A673 (cell line): Measurements from ENCODE around the gene SOX1. TPM values are rescaled to one million over a fixed set of nuclear protein-coding genes. Genes with fewer than 3 reads are reported as not detected.

Experiments
- BruUV-seq: library from RNA; stranded (reverse); fragments of 400-500 nt; replicated peaks from 2 replicates; lab custom pipeline; 2021; lab: Mats Ljungman, UMichigan
- CTCF ChIA-PET: fragments of 300-600 bp; sonication (Branson Sonifier 250); formaldehyde crosslinking; loops from one replicate; lab custom pipeline; 2022; ENCODE audit warnings: antibody characterized with exemption; lab: Charles Lee
- POLR2A ChIA-PET: fragments of 300-600 bp; sonication (Branson Sonifier 250); formaldehyde crosslinking; loops from one replicate; lab custom pipeline; 2022; ENCODE audit warnings: antibody characterized with exemption; ENCODE audit not compliant: low non-redundant PET; lab: Charles Lee
- DNase-seq: peaks from one replicate; pipeline ENCODE4 v3.0.0-alpha.2; 2015; ENCODE audit warnings: low spot score
- H3K27ac ChIP-seq: fragments of 200-600 bp; sonication (generic); 2 replicates; pipeline ENCODE4 v1.5.1; 2016; ENCODE audit warnings: mixed run types, low read depth, mild to moderate bottlenecking, mixed read lengths, antibody characterized with exemption, low read length; ENCODE audit not compliant: poor library complexity, severe bottlenecking
- H3K27me3 ChIP-seq: fragments of 200-600 bp; sonication (generic); replicated peaks from 2 replicates; pipeline ENCODE4 v1.6.1; 2017; ENCODE audit warnings: mixed run types, low read depth, mild to moderate bottlenecking, mixed read lengths, antibody characterized with exemption, low read length; ENCODE audit not compliant: insufficient read depth, poor library complexity
- H3K36me3 ChIP-seq: fragments of 200-600 bp; sonication (generic); 2 replicates; pipeline ENCODE4 v1.6.1; 2016; ENCODE audit warnings: mixed run types, mild to moderate bottlenecking, mixed read lengths, antibody characterized with exemption, low read length; ENCODE audit not compliant: insufficient read depth, poor library complexity, severe bottlenecking
- H3K4me1 ChIP-seq: fragments of 200-600 bp; sonication (generic); 2 replicates; pipeline ENCODE4 v1.6.1; 2017; ENCODE audit warnings: mixed run types, mild to moderate bottlenecking, mixed read lengths, antibody characterized with exemption, low read length; ENCODE audit not compliant: insufficient read depth, poor library complexity, severe bottlenecking
- H3K4me3 ChIP-seq: fragments of 200-600 bp; sonication (generic); 2 replicates; pipeline ENCODE4 v1.5.1; 2016; ENCODE audit warnings: low read depth, mixed run types, mild to moderate bottlenecking, mixed read lengths, low read length; ENCODE audit not compliant: poor library complexity, severe bottlenecking
- H3K9me3 ChIP-seq: fragments of 200-600 bp; sonication (generic); 2 replicates; pipeline ENCODE4 v1.6.1; 2016; ENCODE audit warnings: mixed run types, low read depth, mild to moderate bottlenecking, mixed read lengths, antibody characterized with exemption, low read length; ENCODE audit not compliant: poor library complexity, severe bottlenecking
- CTCF ChIP-seq: fragments of 300-800, 200-600 bp; sonication (generic); conservative IDR thresholded peaks from 2 replicates; pipeline ENCODE4 v1.5.1; 2017; ENCODE audit warnings: low read depth, mild to moderate bottlenecking, antibody characterized with exemption, low read length, moderate library complexity, mixed read lengths
- EZH2 ChIP-seq: fragments of 200-600 bp; sonication (generic); IDR thresholded peaks from 2 replicates; pipeline ENCODE4 v1.6.1; 2017; ENCODE audit warnings: borderline replicate concordance, low read depth, mild to moderate bottlenecking, mixed read lengths, antibody characterized with exemption, low read length; ENCODE audit not compliant: poor library complexity, severe bottlenecking
- intact Hi-C: fragments of 100-400 bp; cut with micrococcal nuclease; formaldehyde crosslinking; loops from one replicate; pipeline ENCODE4 v1.10.0; 2022; ENCODE audit not compliant: unreplicated experiment
- total RNA-seq: library from RNA; stranded (reverse); gene quantifications from 2 replicates; pipeline ENCODE4 v1.2.3, GENCODE V29; 2021

The SOX1 gene
- total RNA-seq, 1 experiment from 2014 or later = 56.6 TPM

- Histone ChIP-seq H3K36me3 (no peaks in the 10 kb centered on the region), H3K4me3 (no peak overlapping the region), H3K27me3 (peaks cover 10% of the 10 kb centered on the region), H3K27ac (peak overlapping the region; percentile 53), H3K9me3 (no peaks in the 10 kb centered on the region), H3K4me1 (peaks cover 68% of the 10 kb centered on the region)
- TF ChIP-seq CTCF (no peak), EZH2 (no peak)
- BruUV-seq = no TSS peak
- ChIA-PET POLR2A (no interaction called here), CTCF (interaction anchor here (1.1 kb wide), 1 partner anchor 342 kb away, joined by 6 read pairs; no protein-coding TSS in a partner anchor)
- intact Hi-C loops = loop anchor here (5.0 kb wide), 1 partner anchor 341 kb away; no protein-coding TSS in a partner anchor
- DNase-seq = peak; percentile 70
These were observed 34.5 kb downstream of the SOX1 start for GRCh38 chr13:112101360-112101930.

- Histone ChIP-seq H3K36me3 (no peaks in the 10 kb centered on the region), H3K4me3 (no peak overlapping the region), H3K27me3 (peaks cover 18% of the 10 kb centered on the region), H3K9me3 (no peaks in the 10 kb centered on the region), H3K27ac (peak overlapping the region; percentile 53), H3K4me1 (peaks cover 62% of the 10 kb centered on the region)
- no peak for TF ChIP-seq EZH2
- peak; percentile 66 for TF ChIP-seq CTCF
- intact Hi-C loops = loop anchor here (5.0 kb wide), 1 partner anchor 340 kb away; no protein-coding TSS in a partner anchor
- DNase-seq = peak; percentile 81
- POLR2A ChIA-PET = no interaction called here
- no TSS peak for BruUV-seq
- CTCF ChIA-PET = interaction anchor here (1.1 kb wide), 1 partner anchor 342 kb away, joined by 6 read pairs; no protein-coding TSS in a partner anchor
These were observed 35.3 kb downstream of the SOX1 start for GRCh38 chr13:112102243-112102642.

- no peak for DNase-seq
- no peaks in the 10 kb centered on the region for H3K36me3 ChIP-seq
- no peak overlapping the region for H3K27ac ChIP-seq
- peaks cover 23% of the 10 kb centered on the region for H3K27me3 ChIP-seq
- TF ChIP-seq CTCF = no peak
- TF ChIP-seq EZH2 = no peak
- H3K4me3 ChIP-seq = no peak overlapping the region
- ChIA-PET POLR2A (no interaction called here), CTCF (no interaction called here)
- H3K4me1 ChIP-seq = peaks cover 58% of the 10 kb centered on the region
- H3K9me3 ChIP-seq = no peaks in the 10 kb centered on the region
- intact Hi-C loops = loop anchor here (5.0 kb wide), 1 partner anchor 339 kb away; no protein-coding TSS in a partner anchor
- BruUV-seq = no TSS peak
These were observed 36.4 kb downstream of the SOX1 start for GRCh38 chr13:112103260-112103838.
